NCI-H2029 (cell line): ENCODE results near the gene STAC.
A peak's percentile ranks its signal among the peaks of the same experiment; 100 is the strongest.
"Not testable (repeated sequence)": the region's sequence is repeated elsewhere in the genome, so short reads cannot be mapped to it uniquely, and the experiment has no call there.

ENCODE experiments used
- DNase-seq: peaks from one replicate; lab custom pipeline; 2025; lab: John Stamatoyannopoulos, UW

The STAC gene

DNA sequence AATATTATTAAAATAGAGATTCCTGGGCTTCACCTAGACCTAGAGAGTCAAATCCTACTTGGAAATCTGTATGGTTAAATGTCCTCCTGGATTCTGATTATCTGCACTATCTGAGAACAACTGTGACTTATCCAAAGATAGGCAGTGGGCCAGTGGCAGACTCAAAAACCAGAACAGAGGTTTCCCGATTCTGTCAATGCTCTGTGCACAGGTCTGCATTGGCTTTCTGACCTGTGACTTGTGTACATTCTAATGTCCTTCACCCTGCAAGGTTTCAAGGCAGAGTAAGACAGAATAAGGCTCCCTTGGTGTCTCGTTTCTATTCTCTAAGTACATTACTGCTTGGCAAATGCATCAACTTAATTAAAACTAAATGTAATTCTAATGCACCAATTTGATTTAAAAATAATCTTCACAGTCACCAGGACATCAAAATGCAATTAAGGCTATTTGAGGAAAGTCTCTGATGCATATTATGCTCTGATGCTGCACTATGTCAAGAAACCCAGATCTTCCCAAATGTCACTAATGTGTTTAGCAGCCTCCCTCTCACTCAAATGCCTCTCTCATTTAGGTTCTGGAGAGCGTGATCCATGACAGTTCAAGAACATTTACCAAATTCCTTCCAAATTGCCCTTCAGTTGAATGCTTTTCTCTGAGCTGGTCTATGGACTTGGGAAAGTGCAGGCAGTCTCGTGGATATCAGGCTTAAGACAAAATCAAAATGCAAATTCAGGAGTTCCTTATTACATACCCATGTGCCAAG lies 140.1 kb downstream of the STAC start:
- DNase-seq = no peak

GRCh38 chr3:36521007-36521379 lies 140.7 kb downstream of the STAC start:
- no peak for DNase-seq

DNA sequence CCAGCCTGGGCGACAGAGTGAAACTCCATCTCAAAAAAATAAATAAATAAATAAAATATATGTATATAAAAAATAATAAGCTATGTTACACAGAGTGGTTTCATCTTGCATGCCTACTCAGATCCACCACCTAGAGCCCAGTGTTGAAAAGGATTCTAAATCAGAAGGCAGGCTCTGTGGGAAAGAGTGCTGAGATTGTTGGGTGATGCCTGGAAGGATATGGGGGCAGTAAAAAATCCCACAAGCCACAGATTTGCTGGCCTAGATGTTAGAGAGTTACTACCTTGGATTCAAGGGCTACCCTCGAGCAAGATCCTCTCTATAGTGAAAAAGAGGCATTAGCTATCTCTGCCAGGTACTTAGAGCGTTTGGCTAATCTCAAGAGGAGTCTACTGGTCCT lies 144.3 kb downstream of the STAC start:
- DNase-seq = no peak

GRCh38 chr3:36525115-36525801 lies 145.0 kb downstream of the STAC start:
- no peak for DNase-seq

- no peak for DNase-seq
Measured at GRCh38 chr3:36538136-36538749, 157.9 kb downstream of the STAC start.

DNA sequence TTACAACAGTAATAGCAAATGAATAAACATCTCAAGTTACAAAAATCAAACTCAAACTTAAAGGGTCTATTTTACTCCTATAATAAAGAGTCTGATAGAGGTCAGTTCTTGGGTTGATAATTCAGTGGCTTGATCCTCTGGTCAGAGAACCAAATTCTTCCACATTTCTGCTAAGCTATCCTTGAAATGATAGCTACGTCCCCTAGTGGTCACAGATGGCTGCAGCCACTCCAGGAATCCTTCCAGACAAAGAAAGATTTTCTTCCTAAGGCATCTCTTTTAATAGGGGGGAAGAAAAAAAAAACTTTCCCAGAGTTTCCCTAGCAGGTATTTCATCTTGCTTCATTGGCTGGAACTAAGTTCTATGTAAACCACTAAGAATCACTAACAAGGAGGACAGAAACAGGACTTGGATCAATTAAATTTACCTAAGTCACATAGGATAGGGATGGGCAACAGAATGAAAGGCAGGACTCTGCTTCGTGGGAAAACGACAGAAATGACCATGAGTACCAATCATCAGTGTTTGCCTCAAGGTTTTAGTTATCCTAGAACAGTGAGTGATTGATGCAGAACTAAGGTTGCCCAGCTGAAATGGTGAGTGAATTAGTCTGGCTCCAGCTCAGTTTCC lies 160.7 kb downstream of the STAC start:
- DNase-seq = peak; percentile 5

DNA sequence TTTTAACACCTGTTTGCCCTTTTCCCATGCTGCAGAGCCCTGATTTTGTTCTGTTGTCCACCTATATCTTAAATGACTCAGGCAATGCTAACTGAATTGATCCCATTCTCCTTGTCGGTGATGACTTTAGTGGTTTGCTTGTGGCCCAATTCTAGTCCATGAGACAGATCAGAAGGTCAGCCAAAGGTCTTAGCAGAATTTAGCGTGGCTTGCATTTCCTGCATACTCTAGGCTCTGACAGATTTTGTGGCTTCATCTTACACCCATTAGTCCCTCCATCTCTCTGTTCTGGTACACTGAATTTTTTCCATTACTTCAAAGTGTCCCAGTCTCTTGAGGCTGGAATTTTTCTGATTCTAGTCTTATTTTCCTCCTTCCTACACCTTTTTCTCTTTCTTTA lies 161.9 kb downstream of the STAC start:
- no peak for DNase-seq

GRCh38 chr3:36543276-36543997 lies 163.1 kb downstream of the STAC start:
- no peak for DNase-seq

GRCh38 chr3:36546226-36546625 lies 165.9 kb downstream of the STAC start:
- DNase-seq = no peak

DNA sequence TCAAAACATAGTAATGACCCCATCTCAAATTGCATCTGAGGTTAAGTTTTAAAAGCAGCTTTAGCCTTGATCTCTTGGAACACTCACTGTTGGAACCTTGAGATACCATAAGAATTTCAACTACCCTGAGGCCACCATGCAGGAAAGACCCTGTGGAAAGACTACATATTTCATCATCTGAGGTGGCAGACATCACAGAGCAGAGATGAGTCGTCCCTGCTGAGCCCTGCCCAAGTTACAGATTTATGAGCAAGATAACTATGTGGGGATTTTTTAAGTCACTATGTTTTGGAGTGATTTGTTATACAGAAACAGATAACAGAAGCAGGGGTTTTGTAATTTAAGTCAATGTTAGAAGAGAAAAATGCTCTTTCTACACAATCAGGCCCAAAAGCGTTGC lies 168.4 kb downstream of the STAC start:
- DNase-seq = no peak

GRCh38 chr3:36557021-36557707 lies 176.9 kb downstream of the STAC start:
- DNase-seq = no peak

DNA sequence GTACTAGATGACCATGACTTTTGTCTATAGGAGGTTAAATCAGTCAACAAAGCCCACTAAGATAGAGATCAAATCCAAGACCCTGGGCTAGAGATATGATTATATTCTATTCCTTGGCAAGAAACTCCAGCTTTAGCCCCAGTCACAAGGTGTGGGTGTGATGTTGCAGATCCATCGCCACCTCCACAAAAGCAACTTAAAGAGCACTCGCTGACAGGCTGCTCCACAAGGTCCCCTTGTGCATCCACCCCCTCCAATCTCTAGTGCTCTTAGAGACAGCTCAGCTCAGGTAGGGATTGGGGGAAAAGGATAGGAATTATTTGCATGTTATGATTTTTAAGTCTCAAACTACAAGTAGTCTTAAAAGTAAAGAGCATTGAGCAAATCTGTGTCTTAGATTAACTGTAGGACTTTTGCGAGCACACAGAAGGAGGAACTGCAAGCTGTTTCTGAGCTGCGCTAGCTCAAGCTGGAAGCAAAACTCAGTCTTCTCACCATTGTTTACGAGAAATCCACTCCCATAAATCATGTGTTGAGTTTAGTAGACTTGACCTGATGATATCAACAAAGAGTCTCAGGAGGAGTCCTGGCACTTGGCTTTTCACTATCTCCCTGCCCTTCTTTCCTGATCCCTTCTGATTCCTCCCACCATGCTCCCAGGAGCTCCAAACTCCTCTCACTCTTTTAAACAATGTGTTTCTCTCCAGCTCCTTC lies 177.6 kb downstream of the STAC start:
- no peak for DNase-seq

GRCh38 chr3:36558961-36559360 lies 178.7 kb downstream of the STAC start:
- no peak for DNase-seq

GRCh38 chr3:36560685-36561084 lies 180.4 kb downstream of the STAC start:
- DNase-seq = no peak

- no peak for DNase-seq
Measured at GRCh38 chr3:36561601-36562000, 181.3 kb downstream of the STAC start.

DNA sequence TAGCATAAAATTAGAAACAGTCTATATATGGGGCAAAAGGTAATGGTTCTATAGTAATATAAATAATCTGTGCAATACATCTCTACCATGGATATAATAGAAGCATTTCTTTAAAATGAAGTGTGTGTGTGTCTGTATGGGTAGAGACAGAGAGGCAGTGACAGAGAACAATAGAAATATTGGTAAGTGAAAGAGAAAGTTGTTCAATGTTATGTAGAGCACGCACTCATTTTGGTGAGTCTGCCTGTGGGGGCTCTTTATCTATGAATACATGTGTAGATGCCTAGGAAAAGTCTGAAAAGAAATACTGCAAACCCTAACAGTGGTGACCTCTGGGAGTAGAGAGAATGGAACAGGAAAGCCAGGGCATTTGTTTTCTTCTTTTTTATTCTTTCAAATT lies 182.6 kb downstream of the STAC start:
- no peak for DNase-seq

DNA sequence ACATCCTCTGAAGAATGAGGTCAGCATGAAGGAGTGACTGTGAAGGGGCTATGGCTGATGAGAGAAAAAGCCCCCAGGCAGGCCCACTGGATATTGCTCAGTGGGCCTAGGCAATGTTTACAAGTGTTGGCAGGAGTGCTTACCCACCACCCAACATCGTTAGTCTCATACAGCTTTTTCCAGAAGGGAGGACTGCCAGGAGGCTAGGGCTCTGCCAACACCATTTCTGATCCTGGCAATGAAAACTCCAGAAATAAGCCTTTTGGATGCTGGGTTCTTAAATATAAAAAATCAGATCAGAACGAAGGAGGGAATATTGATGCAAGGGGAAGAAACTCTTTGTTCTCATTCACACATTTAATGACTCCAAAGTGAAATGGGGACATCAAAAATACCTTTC lies 194.9 kb downstream of the STAC start:
- no peak for DNase-seq

DNA sequence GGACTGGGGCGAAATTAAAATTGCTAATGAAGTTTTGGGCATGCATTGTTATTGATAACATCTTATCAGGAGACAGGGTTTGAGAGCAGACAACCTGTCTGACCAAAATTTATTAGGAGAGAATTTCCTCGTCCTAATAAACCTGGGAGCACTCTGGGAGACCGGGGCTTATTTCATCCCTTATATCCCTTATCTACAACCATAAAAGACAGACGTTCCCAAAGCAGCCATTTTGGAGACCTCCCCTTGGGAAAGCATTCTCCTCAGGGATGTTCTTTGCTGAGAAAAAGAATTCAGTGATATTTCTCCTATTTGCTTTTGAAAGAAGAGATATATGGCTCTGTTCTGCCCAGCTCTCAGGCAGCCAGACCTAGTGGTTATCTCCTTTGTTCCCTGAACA lies 198.1 kb downstream of the STAC start:
- DNase-seq = not testable (repeated sequence)

GRCh38 chr3:36579746-36580145 lies 199.4 kb downstream of the STAC start:
- DNase-seq = no peak

- no peak for DNase-seq
Measured at GRCh38 chr3:36580716-36581115, 200.4 kb downstream of the STAC start.

GRCh38 chr3:36591959-36592358 lies 211.7 kb downstream of the STAC start:
- no peak for DNase-seq
